HCEC 1CT (cell line): Measurements from ENCODE around the gene PLCH1.

Source experiments
- DNase-seq: peaks from one replicate; pipeline ENCODE4 v3.0.0-alpha.2; 2017

The PLCH1 gene

GRCh38 chr3:155327430-155327829 is 417.4 kb downstream of the PLCH1 start:
- DNase-seq, result no peak

GRCh38 chr3:155326901-155327300 is 418.0 kb downstream of the PLCH1 start:
- DNase-seq, result no peak

- no peak for DNase-seq
These were observed 418.6 kb downstream of the PLCH1 start for GRCh38 chr3:155326244-155326643.
